ENCODE measurements around the gene NACC1.
"Not testable (repeated sequence)": the region's sequence is repeated elsewhere in the genome, so short reads cannot be mapped to it uniquely, and the experiment has no call there.

The NACC1 gene

GRCh38 chr19:13146763-13147563, 28.9 kb downstream of the NACC1 start:
- DNase-seq (ENCODE audit: low read depth) = no peak

- DNase-seq (ENCODE audit: low read depth) = not testable (repeated sequence)
These were observed 31.1 kb downstream of the NACC1 start for GRCh38 chr19:13149173-13149627.

GRCh38 chr19:13149628-13150186, 31.6 kb downstream of the NACC1 start:
- DNase-seq (ENCODE audit: low read depth) = no peak

- DNase-seq (ENCODE audit: low read depth) = no peak
These were observed 32.3 kb downstream of the NACC1 start, which contains the start of the genes IER2 and STX10 for GRCh38 chr19:13150187-13150930. Gene IER2 (plus strand): TSS chr19:13150411. CDS start chr19:13153187, 2,776 bp downstream. Gene STX10 (minus strand): TSS chr19:13150375. CDS start chr19:13150173, 202 bp downstream.

GRCh38 chr19:13150931-13151604, 33.0 kb downstream of the NACC1 start:
- DNase-seq (ENCODE audit: low read depth) = no peak

GRCh38 chr19:13151605-13152355, 33.7 kb downstream of the NACC1 start:
- DNase-seq (ENCODE audit: low read depth) = no peak

- no peak for DNase-seq (ENCODE audit: low read depth)
These were observed 34.4 kb downstream of the NACC1 start for GRCh38 chr19:13152356-13152973.

- no peak for DNase-seq (ENCODE audit: low read depth)
These were observed 35.0 kb downstream of the NACC1 start for GRCh38 chr19:13152974-13153568.

GRCh38 chr19:13153569-13154240, 35.6 kb downstream of the NACC1 start:
- DNase-seq (ENCODE audit: low read depth) = no peak

GRCh38 chr19:13154241-13154778, 36.2 kb downstream of the NACC1 start:
- peak; percentile 82 for DNase-seq (ENCODE audit: low read depth)

- DNase-seq (ENCODE audit: low read depth) = no peak
These were observed 36.9 kb downstream of the NACC1 start for GRCh38 chr19:13154911-13155471.

- no peak for DNase-seq (ENCODE audit: low read depth)
These were observed 37.7 kb downstream of the NACC1 start for GRCh38 chr19:13155472-13156359.

- no peak for DNase-seq (ENCODE audit: low read depth)
These were observed 41.6 kb downstream of the NACC1 start for GRCh38 chr19:13159713-13160112.

- DNase-seq (ENCODE audit: low read depth) = no peak
These were observed 42.5 kb downstream of the NACC1 start for GRCh38 chr19:13160557-13160956.

- peak; percentile 90 for DNase-seq (ENCODE audit: low read depth)
These were observed 44.9 kb downstream of the NACC1 start for GRCh38 chr19:13162724-13163608.

GRCh38 chr19:13163609-13164342, 45.7 kb downstream of the NACC1 start:
- DNase-seq (ENCODE audit: low read depth) = no peak

All from non-pigmented ciliary epithelial cell (primary cell).